8988T (cell line): ENCODE data around the gene BRD3OS.
A peak's percentile ranks its signal among the peaks of the same experiment; 100 is the strongest.

ENCODE experiments used
- DNase-seq: peaks from one replicate; pipeline ENCODE4 v3.0.0; 2011

BRD3OS gene

GRCh38 chr9:134053941-134054761, 28.9 kb downstream of the BRD3OS start:
- no peak for DNase-seq

DNA sequence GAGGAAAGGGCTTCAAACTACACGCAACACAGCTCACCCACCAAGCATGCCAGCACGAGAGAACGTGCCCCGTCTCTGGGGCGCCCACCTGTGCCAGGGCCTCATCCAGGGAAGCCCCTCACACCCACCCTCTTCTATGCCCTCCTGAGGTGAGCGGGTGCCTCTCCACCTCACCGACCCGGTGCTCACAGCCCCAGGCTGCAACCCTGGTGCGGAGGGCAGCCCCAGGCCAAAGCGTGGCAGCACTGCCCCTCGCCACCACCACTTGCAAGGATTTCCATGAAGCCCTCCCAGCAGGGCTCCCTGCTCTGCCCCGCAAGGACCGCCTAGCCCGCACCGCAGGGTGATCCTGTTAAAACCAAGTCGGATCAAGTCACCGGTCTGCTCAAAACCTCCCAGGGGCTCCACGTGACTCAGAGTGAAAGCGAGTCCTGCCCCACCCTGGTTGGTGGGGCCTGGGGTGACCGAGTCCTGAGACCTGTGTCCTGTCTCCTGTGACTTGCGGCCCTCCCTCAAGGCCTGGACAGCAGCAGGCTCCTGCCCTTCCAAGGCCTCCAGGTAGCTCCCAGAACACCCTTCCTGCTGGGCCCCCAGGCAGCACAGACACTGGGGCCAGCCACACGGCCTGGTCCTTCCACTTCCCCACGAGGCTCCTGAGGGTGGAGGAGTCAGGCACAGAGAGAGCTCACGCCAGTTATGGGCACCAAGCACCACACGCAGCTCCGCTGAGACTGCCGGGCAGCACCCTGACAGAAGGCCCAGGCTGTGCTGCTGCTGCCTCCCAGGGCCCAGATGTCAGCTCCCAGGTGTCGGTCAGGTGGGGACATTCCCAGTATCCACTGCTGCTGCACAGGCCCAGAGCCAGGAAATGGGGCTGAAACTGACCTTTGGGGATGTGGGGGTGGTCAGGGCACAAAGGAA, 29.9 kb downstream of the BRD3OS start:
- DNase-seq, result no peak

DNA sequence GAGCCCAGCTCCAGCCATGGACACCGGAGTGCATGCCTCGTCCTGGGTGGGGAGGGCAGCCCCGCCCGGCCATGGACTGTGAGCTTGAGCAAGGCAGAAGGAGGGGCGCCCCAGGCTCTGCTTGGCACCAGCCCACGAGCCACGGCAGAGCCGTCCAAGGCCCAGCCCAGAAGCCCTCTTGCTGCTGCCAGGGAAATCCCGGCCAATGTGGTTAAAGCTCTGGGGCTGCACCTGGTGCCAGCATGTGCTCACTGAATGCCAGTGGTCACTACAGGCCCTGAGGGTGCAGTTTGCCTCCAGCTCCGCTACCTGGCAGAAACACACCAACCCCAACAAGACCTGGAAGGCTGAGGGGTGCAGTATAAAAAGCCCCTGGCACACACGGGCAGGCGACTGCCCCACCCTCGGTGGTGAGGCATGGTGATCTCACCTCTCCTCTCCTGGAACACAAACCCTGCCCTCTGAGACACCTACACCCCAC, 30.7 kb downstream of the BRD3OS start:
- DNase-seq, result no peak

GRCh38 chr9:134056483-134057306, 31.4 kb downstream of the BRD3OS start:
- DNase-seq, result peak; percentile 35

DNA sequence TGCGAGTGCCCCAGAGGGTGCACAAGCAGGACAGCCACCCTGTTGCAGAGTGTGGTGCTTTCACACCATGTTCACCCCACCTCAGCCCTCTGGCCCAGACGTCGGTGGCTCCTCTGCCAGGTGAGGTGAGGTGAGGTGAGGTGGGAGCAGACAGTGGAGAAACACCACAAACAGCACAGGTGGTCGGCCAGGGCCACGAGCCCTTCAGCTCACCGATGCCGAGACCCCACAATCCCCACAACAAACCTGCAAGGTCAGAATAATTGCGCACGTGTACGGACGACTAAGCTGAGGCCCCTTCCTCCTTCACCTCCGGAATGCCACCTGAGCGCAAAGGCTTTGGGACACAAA, 32.0 kb downstream of the BRD3OS start:
- DNase-seq, result peak; percentile 14

DNA sequence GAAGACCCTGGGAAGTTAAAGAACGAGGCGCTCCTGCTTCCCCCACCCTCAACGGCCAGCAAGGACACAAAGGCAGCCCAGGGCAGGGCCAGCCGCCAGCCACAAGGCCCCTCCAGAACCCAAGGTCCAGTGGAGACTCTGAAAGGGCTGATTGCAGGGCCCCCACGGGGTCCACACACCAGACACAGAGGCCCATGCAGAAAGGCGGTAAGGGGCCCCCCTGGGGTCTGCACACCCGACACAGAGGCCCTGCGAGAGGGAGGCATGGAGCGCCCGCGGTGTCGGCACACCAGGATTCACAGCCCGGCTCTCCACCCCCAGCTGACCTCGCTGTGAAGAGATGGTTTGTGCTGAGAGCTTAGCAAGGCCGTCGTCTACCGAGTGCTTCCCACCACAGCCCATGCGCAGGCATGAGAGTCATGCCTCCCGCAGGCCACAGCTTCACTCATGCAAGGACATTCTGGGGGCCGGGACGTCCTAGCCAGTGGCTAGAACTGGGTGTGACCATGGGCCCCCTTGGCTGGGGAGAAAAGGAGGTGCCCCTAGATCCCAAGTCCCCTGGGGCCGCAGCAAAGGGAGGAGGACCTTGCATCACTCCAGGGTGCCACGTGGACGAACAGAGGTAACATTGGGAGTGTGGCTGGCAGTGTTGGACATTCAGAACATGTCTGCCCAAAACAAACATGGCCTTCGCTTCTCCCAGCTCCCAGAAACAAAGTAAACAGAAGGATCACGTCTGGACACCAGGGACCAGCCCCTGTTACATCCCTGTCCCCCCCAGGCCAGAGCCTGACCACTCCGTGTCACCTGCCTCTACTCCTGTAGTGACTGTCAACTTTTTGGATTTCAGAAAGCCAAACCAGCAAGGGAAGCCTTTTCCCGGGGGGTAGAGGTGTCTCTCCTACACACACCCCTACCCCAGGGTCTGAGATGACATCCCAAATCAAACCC, 32.7 kb downstream of the BRD3OS start:
- peak; percentile 21 for DNase-seq

- DNase-seq, result peak; percentile 91
Measured at GRCh38 chr9:134058716-134059115, 33.4 kb downstream of the BRD3OS start.

DNA sequence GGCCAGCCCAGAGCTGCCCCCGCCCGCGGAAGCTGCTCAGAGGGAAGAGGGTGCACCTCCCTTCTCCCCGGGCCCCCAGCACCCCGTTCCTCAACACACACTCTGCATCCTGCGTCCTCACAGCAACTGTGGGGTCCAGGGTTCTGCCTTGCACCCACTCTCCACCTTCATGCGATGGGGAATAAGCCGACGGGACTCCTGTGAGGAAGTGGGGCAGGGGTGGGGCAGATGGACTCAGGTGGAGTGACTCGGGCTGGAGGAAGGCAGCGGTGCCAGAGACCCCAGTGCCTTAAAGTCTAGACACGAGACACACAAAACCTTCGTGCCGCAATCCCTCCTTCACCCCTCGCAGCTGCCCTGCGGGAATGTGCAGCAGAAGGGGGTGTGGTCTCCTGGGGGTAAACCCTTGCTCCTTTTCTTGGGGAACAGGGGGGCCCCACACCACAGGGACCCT, 33.9 kb downstream of the BRD3OS start:
- peak; percentile 22 for DNase-seq

DNA sequence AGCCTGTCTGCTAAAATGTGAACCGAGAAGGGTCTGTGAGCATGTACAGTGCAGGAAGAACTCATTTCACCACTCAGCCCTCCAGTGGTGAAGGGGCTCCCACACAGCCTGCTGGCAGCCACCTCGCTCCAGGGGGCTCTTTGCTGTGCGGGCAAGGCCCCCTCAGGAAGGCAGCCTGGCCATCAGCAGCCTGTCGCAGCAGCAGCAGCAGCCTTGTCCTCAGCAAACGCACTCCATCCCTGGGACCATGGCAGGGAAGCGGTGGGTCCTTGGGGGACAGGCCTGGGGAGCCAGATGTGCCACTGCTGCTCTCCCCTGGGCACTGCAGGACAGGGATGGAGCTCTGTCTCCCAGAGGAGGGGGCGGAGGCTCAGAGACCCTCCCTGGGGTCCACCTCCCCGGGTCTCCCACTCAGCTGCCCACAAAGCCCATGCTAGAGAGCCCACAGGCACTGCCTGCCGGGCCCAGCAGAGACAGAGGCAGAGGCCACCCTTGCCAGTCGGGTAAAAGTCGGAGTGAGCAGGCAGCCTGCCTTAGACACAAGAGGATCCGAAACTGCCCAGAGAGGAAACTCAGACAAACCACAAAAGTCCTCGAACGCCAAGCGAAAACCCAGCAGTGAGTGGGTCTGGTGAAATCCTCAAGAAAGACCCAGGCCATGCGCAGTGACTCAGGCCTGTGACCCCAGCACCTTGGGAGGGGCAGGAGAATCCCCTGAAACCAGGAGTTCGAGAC, 34.5 kb downstream of the BRD3OS start:
- peak; percentile 41 for DNase-seq

- DNase-seq, result no peak
Measured at GRCh38 chr9:134060546-134060945, 35.3 kb downstream of the BRD3OS start.

DNA sequence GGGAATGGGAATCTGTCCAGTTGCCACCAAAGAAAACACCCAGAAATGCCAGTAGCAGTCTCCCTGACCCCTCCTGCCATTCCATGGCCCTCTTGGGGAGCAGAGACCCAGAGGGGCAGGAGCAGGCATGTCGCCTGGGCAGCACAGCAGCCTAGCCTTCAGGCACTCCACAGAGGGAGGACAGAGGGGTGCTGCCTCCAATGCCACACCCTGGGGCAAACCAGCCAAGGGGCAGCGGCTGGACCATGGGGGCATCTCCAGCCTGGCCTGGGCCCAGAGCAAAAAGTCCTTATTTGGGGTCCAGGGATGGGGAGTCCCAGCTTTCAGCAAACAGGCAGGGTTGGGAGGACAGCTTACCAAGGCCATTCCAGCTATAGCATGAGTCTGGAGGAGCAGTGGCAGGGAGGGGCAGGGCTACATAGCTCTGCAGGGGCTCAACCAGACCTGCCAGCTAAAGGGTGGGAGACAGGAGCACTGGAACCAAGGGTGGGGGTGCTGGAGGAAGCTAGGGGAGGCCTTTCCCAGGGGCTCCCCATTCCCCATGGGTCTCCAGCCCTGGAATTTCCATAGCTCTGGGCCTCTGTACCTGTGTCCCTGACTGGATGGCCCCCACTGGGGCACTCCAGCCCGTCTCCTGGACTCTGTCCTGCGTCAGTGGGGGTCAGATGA, 35.9 kb downstream of the BRD3OS start:
- DNase-seq, result peak; percentile 14

- DNase-seq, result peak; percentile 17
Measured at GRCh38 chr9:134061688-134062371, 36.5 kb downstream of the BRD3OS start.

DNA sequence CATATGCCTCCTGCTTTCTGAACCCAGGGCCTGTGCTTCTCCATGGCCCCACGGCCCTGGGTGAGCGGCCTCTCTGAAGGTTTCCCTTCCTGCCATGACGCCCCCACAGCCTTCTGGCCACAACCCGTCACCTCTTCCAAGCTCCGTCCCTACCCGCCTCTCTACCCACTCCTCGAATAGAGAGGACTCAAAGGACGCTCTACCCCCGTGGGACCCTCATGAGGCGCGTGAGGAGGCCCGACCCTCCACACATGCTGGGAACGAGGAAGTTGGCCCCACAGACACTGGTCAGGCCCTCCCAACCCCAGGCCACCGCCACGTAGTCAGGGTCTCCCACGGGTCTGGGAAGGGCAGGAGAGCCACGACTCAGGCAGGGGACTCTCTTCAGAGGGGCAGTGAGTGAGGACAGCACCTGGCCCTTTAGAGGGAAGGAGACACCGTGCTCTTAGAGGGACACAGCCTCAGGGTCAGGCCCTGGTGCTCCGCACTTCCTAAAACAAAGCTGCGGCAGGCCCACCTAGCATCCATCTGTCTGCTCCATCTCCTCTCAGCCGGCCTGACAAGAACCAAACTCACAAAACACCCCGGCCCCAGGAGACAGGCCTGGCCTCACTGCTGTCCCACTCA, 37.3 kb downstream of the BRD3OS start:
- no peak for DNase-seq

GRCh38 chr9:134063088-134063570, 37.8 kb downstream of the BRD3OS start:
- DNase-seq, result peak; percentile 15

GRCh38 chr9:134063571-134064450, 38.5 kb downstream of the BRD3OS start:
- peak; percentile 26 for DNase-seq

DNA sequence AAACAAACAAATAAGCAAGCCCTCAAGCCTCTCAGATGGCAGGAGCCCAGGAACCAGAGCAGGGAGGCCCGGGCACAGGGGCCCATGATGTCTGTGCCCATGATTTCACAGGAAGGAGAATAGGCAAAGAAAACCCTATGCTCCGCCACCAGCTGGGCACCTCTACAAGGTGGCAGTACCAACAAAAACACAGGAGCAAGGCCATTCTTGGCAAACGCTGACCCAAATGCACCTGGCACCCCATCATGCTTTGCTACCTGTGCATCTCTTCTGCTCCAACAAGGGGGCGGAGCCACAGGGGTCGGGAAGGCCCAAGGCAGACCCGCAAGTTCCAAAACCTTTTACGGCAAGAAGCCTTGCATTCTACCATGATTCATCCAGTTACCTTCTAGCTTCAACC, 39.4 kb downstream of the BRD3OS start:
- no peak for DNase-seq

GRCh38 chr9:134065612-134066419, 40.5 kb downstream of the BRD3OS start:
- DNase-seq, result peak; percentile 71
